ENCODE results near the gene CTTN. TPM values are rescaled to one million over a fixed set of nuclear protein-coding genes. Genes with fewer than 3 reads are reported as not detected.

The CTTN gene
- total RNA-seq, 1 experiment from 2014 or later = 224 TPM

DNA sequence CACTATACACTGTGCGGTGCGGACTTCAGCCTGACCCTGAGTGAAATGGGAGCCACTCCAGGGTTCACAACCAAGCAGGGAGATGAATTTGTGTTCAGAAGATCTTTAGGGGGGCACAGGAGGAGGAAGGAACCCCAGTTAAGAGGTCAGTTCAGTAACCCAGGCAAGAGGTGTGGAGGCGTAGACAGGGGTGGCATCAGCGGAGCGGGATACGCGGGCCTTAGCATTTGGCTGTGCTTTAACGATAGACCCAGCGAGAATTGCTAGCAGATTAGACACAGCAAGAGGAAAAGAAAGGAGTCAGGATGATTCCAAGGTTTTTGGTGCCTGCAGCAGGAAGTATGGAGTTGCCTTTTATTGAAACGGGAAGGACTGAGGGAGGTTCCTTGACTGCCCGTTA is 46.8 kb downstream of the CTTN start:
- no peak overlapping the region for H2BK5ac ChIP-seq (ENCODE audit: insufficient read length, low read length)
- no CpG with 5 or more reads among the region's 11 CpGs for WGBS (ENCODE audit: extremely low coverage, insufficient read length, low lambda C conversion rate)
- no peak overlapping the region for H2AFZ ChIP-seq (ENCODE audit: low read length)
- peaks cover 2% of the 10 kb centered on the region; the same call in 1 of the 2 replicates for H3K4me1 ChIP-seq (ENCODE audit: insufficient read depth, low read length)
- H3T11ph ChIP-seq (ENCODE audit: low read length) = no peak overlapping the region
- no peak overlapping the region for H3K14ac ChIP-seq (ENCODE audit: insufficient read depth, low read length)
- H3K4me1 Mint-ChIP-seq = peaks cover 12 to 14% of the 10 kb centered on the region in 2 experiments
- H4K5ac ChIP-seq (ENCODE audit: insufficient read length, low read depth, low read length) = no peak overlapping the region
- no peak overlapping the region for H3K27ac Mint-ChIP-seq
- H2AK5ac ChIP-seq (ENCODE audit: insufficient read length, low read length) = no peak overlapping the region
- H3K56ac ChIP-seq (ENCODE audit: insufficient read length, low read depth, low read length) = no peak overlapping the region
- H2BK15ac ChIP-seq (ENCODE audit: low read depth, low read length) = no peak overlapping the region
- H2BK12ac ChIP-seq (ENCODE audit: insufficient read length, low read depth, low read length) = no peak overlapping the region
- H2BK20ac ChIP-seq (ENCODE audit: low read depth, low read length, poor library complexity, severe bottlenecking) = no peak overlapping the region
- H4K8ac ChIP-seq (replicated peaks; ENCODE audit: insufficient read length, low read depth, low read length) = no peak overlapping the region
- H3K27me3 ChIP-seq (ENCODE audit: insufficient read depth, low read length) = no peaks in the 10 kb centered on the region
- no peak overlapping the region for H3K23ac ChIP-seq (ENCODE audit: insufficient read length, low read depth, low read length)
- H2BK120ac ChIP-seq (ENCODE audit: low read depth, low read length, poor library complexity, severe bottlenecking) = no peak overlapping the region
- H3K23me2 ChIP-seq (ENCODE audit: insufficient read length, low read depth, low read length, poor library complexity, severe bottlenecking) = no peaks in the 10 kb centered on the region
- H3K9me3 Mint-ChIP-seq = peaks cover 16 to 17% of the 10 kb centered on the region in 2 experiments
- no peak overlapping the region for H3K18ac ChIP-seq (ENCODE audit: insufficient read length, low read depth, low read length)
- H3K4ac ChIP-seq (ENCODE audit: low read depth, low read length) = no peak overlapping the region
- no peaks in the 10 kb centered on the region for H3K79me2 ChIP-seq (ENCODE audit: insufficient read depth, low read length)
- no peak overlapping the region for H4K91ac ChIP-seq (ENCODE audit: insufficient read length, low read depth, low read length)
- peaks cover 14 to 20% (median 20%) of the 10 kb centered on the region in 3 experiments; a peak in 6 of 7 replicates for H3K36me3 Mint-ChIP-seq (ENCODE audit: insufficient read depth in 1 of 3, low read depth in 3 of 3)
- no peaks in the 10 kb centered on the region for H3K79me1 ChIP-seq (ENCODE audit: insufficient read depth, low read depth, low read length, poor library complexity, severe bottlenecking)
- H3K27me3 Mint-ChIP-seq (ENCODE audit: low read depth) = peaks cover 5% of the 10 kb centered on the region; the same call in 1 of the 2 replicates
- no peak overlapping the region for H3K4me2 ChIP-seq (ENCODE audit: insufficient read depth, insufficient read length, low read length)
- H4K20me1 ChIP-seq (ENCODE audit: control insufficient read depth, insufficient read depth, insufficient read length) = no peaks in the 10 kb centered on the region
- TF ChIP-seq, protein P1, sequence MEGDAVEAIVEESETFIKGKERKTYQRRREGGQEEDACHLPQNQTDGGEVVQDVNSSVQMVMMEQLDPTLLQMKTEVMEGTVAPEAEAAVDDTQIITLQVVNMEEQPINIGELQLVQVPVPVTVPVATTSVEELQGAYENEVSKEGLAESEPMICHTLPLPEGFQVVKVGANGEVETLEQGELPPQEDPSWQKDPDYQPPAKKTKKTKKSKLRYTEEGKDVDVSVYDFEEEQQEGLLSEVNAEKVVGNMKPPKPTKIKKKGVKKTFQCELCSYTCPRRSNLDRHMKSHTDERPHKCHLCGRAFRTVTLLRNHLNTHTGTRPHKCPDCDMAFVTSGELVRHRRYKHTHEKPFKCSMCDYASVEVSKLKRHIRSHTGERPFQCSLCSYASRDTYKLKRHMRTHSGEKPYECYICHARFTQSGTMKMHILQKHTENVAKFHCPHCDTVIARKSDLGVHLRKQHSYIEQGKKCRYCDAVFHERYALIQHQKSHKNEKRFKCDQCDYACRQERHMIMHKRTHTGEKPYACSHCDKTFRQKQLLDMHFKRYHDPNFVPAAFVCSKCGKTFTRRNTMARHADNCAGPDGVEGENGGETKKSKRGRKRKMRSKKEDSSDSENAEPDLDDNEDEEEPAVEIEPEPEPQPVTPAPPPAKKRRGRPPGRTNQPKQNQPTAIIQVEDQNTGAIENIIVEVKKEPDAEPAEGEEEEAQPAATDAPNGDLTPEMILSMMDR (conservative IDR thresholded peaks at IDR 0.05) = no peak
- H3K9me3 ChIP-seq (ENCODE audit: control insufficient read depth, low read depth, low read length) = peaks cover 10% of the 10 kb centered on the region
- H3K4me3 Mint-ChIP-seq = no peak overlapping the region
- DNase-seq = no peak
- H3K27ac ChIP-seq (ENCODE audit: insufficient read length, low read depth, low read length) = no peak overlapping the region
- no peak overlapping the region for H3K9ac ChIP-seq (ENCODE audit: extremely low read depth, insufficient read length, low read length)

Data from H9 (cell line).